IPS-15b (cell line): ENCODE measurements around the gene FAN1.
A peak's percentile ranks its signal among the peaks of the same experiment; 100 is the strongest.
"Not testable (repeated sequence)": the region's sequence is repeated elsewhere in the genome, so short reads cannot be mapped to it uniquely, and the experiment has no call there.

Experiments
- H3K27me3 ChIP-seq: one replicate; pipeline ENCODE4 v1.6.1; 2013; ENCODE audit warnings: low read length; ENCODE audit not compliant: control insufficient read depth, insufficient read depth
- H3K36me3 ChIP-seq: one replicate; pipeline ENCODE4 v1.6.1; 2013; ENCODE audit warnings: low read length; ENCODE audit not compliant: control insufficient read depth, insufficient read depth
- H3K4me1 ChIP-seq: one replicate; pipeline ENCODE4 v1.6.1; 2013; ENCODE audit warnings: mild to moderate bottlenecking, low read length; ENCODE audit not compliant: control insufficient read depth, insufficient read depth
- H3K4me3 ChIP-seq: one replicate; pipeline ENCODE4 v1.5.1; 2013; ENCODE audit warnings: low read depth, low read length
- H3K9ac ChIP-seq: one replicate; pipeline ENCODE4 v1.6.1; 2013; ENCODE audit warnings: low read depth, mild to moderate bottlenecking, low read length
- H3K9me3 ChIP-seq: one replicate; pipeline ENCODE4 v1.6.1; 2013; ENCODE audit warnings: mild to moderate bottlenecking, low read length; ENCODE audit not compliant: control insufficient read depth, insufficient read depth

Gene FAN1

GRCh38 chr15:30903497-30904187, at the start of gene FAN1:
FAN1 (plus strand) TSS chr15:30903915; CDS start chr15:30904664, 749 bp downstream.
- H3K4me3 ChIP-seq: peak within 1 kb of the TSS; percentile 63
- no peaks in the 10 kb centered on the region for H3K27me3 ChIP-seq
- H3K4me1 ChIP-seq: no peaks in the 10 kb centered on the region
- H3K36me3 ChIP-seq: no peaks in the 10 kb centered on the region
- peak within 1 kb of the TSS; percentile 51 for H3K9ac ChIP-seq
- H3K9me3 ChIP-seq: no peaks in the 10 kb centered on the region

GRCh38 chr15:30859091-30859874, 44.4 kb upstream of the FAN1 start:
- no peak overlapping the region for H3K4me3 ChIP-seq
- H3K9me3 ChIP-seq: no peaks in the 10 kb centered on the region
- H3K27me3 ChIP-seq: no peaks in the 10 kb centered on the region
- H3K36me3 ChIP-seq: no peaks in the 10 kb centered on the region
- no peak overlapping the region for H3K9ac ChIP-seq
- no peaks in the 10 kb centered on the region for H3K4me1 ChIP-seq

- Histone ChIP-seq H3K36me3 (no peaks in the 10 kb centered on the region), H3K4me3 (no peak overlapping the region), H3K9ac (no peak overlapping the region), H3K27me3 (no peaks in the 10 kb centered on the region), H3K9me3 (no peaks in the 10 kb centered on the region), H3K4me1 (no peaks in the 10 kb centered on the region)
These were observed 38.5 kb upstream of the FAN1 start for GRCh38 chr15:30865257-30865656.

GRCh38 chr15:30870681-30871080, 33.0 kb upstream of the FAN1 start:
- Histone ChIP-seq H3K4me3 (no peak overlapping the region), H3K36me3 (no peaks in the 10 kb centered on the region), H3K9ac (no peak overlapping the region), H3K9me3 (no peaks in the 10 kb centered on the region), H3K27me3 (no peaks in the 10 kb centered on the region), H3K4me1 (no peaks in the 10 kb centered on the region)

- Histone ChIP-seq H3K4me1 (no peaks in the 10 kb centered on the region), H3K9me3 (no peaks in the 10 kb centered on the region), H3K4me3 (no peak overlapping the region), H3K9ac (no peak overlapping the region), H3K27me3 (no peaks in the 10 kb centered on the region), H3K36me3 (no peaks in the 10 kb centered on the region)
These were observed 31.4 kb upstream of the FAN1 start for GRCh38 chr15:30872341-30872748.

- Histone ChIP-seq H3K9ac (no peak overlapping the region), H3K4me3 (no peak overlapping the region), H3K4me1 (no peaks in the 10 kb centered on the region), H3K27me3 (no peaks in the 10 kb centered on the region), H3K9me3 (no peaks in the 10 kb centered on the region), H3K36me3 (no peaks in the 10 kb centered on the region)
These were observed 26.6 kb upstream of the FAN1 start for GRCh38 chr15:30877070-30877469.

GRCh38 chr15:30878515-30878914, 25.2 kb upstream of the FAN1 start:
- H3K36me3 ChIP-seq: no peaks in the 10 kb centered on the region
- H3K9ac ChIP-seq: no peak overlapping the region
- H3K4me1 ChIP-seq: no peaks in the 10 kb centered on the region

GRCh38 chr15:30882849-30883433, 20.8 kb upstream of the FAN1 start:
- Histone ChIP-seq H3K9ac (no peak overlapping the region), H3K36me3 (no peaks in the 10 kb centered on the region), H3K4me1 (no peaks in the 10 kb centered on the region), H3K4me3 (no peak overlapping the region), H3K27me3 (no peaks in the 10 kb centered on the region), H3K9me3 (no peaks in the 10 kb centered on the region)

More at GRCh38 chr15:30878515-30878914, 25.2 kb upstream of the FAN1 start:
- H3K4me3 ChIP-seq: no peak overlapping the region
- no peaks in the 10 kb centered on the region for H3K27me3 ChIP-seq
- H3K9me3 ChIP-seq: no peaks in the 10 kb centered on the region

- H3K4me1 ChIP-seq, H3K27me3 ChIP-seq, H3K4me3 ChIP-seq, H3K36me3 ChIP-seq, H3K9ac ChIP-seq, H3K9me3 ChIP-seq: not testable (repeated sequence)
These were observed 20.0 kb upstream of the FAN1 start for GRCh38 chr15:30883666-30884065.

- no peak overlapping the region for H3K9ac ChIP-seq
- H3K27me3 ChIP-seq: no peaks in the 10 kb centered on the region
- no peaks in the 10 kb centered on the region for H3K9me3 ChIP-seq
- H3K4me1 ChIP-seq: no peaks in the 10 kb centered on the region
- H3K4me3 ChIP-seq: no peak overlapping the region
- H3K36me3 ChIP-seq: no peaks in the 10 kb centered on the region
These were observed 17.9 kb upstream of the FAN1 start for GRCh38 chr15:30885814-30886213.

- H3K4me1 ChIP-seq: no peaks in the 10 kb centered on the region
- no peaks in the 10 kb centered on the region for H3K27me3 ChIP-seq
- no peak overlapping the region for H3K4me3 ChIP-seq
- no peaks in the 10 kb centered on the region for H3K9me3 ChIP-seq
- no peak overlapping the region for H3K9ac ChIP-seq
- no peaks in the 10 kb centered on the region for H3K36me3 ChIP-seq
These were observed 14.5 kb upstream of the FAN1 start for GRCh38 chr15:30889196-30889595.
